Activated T-helper 1 cell treated with Interleukin-2 at 50 U/mL for 16 hours (primary cell): ENCODE data around the gene TRIML2.

Experiments
- DNase-seq: peaks from one replicate; pipeline ENCODE4 v3.0.0-alpha.2; 2020; ENCODE audit warnings: low read depth

Gene TRIML2

GRCh38 chr4:188109157-188109755 is at the start of gene TRIML2:
TRIML2 (minus strand) TSS chr4:188109603; CDS start chr4:188105368, 4,235 bp downstream.
- no peak for DNase-seq

GRCh38 chr4:188158336-188158735 is 48.9 kb upstream of the TRIML2 start:
- DNase-seq: no peak

GRCh38 chr4:188154668-188155405 is 45.4 kb upstream of the TRIML2 start:
- DNase-seq: no peak

GRCh38 chr4:188147776-188148175 is 38.4 kb upstream of the TRIML2 start:
- no peak for DNase-seq

- no peak for DNase-seq
Observed at GRCh38 chr4:188147176-188147575, 37.8 kb upstream of the TRIML2 start.

- DNase-seq: no peak
Observed at GRCh38 chr4:188146618-188147017, 37.2 kb upstream of the TRIML2 start.

- no peak for DNase-seq
Observed at GRCh38 chr4:188145601-188146000, 36.2 kb upstream of the TRIML2 start.

GRCh38 chr4:188143731-188144130 is 34.3 kb upstream of the TRIML2 start:
- no peak for DNase-seq

GRCh38 chr4:188139671-188140070 is 30.3 kb upstream of the TRIML2 start:
- DNase-seq: no peak

GRCh38 chr4:188139141-188139540 is 29.7 kb upstream of the TRIML2 start, which contains the start of gene TRIML1:
TRIML1 (plus strand) TSS chr4:188139441; CDS start chr4:188139559, 118 bp downstream.
- DNase-seq: no peak

- no peak for DNase-seq
Observed at GRCh38 chr4:188138227-188138626, 28.8 kb upstream of the TRIML2 start.

GRCh38 chr4:188132232-188132631 is 22.8 kb upstream of the TRIML2 start:
- no peak for DNase-seq

- no peak for DNase-seq
Observed at GRCh38 chr4:188130355-188130754, 21.0 kb upstream of the TRIML2 start.

GRCh38 chr4:188127214-188127874 is 17.9 kb upstream of the TRIML2 start:
- no peak for DNase-seq

- no peak for DNase-seq
Observed at GRCh38 chr4:188121530-188121929, 12.1 kb upstream of the TRIML2 start.

- no peak for DNase-seq
Observed at GRCh38 chr4:188117631-188118324, 8.4 kb upstream of the TRIML2 start.

- DNase-seq: no peak
Observed at GRCh38 chr4:188113156-188113555, 3.8 kb upstream of the TRIML2 start.

- no peak for DNase-seq
Observed at GRCh38 chr4:188111955-188112354, 2.6 kb upstream of the TRIML2 start.

GRCh38 chr4:188110741-188111471 is 1.5 kb upstream of the TRIML2 start:
- DNase-seq: no peak

- no peak for DNase-seq
Observed at GRCh38 chr4:188110036-188110435, 633 bp upstream of the TRIML2 start.

GRCh38 chr4:188107931-188108843 is 1.2 kb downstream of the TRIML2 start:
- no peak for DNase-seq
